Cardiac muscle cell (in vitro differentiated cells and primary cell): ENCODE measurements around the gene MSTN. TPM values are rescaled to one million over a fixed set of nuclear protein-coding genes. Genes with fewer than 3 reads are reported as not detected.

Experiments used
- DNase-seq, 2 donors: peaks; one replicate each; pipeline versions ENCODE4 v3.0.0 to v3.0.0-alpha.2; 2010 to 2017; ENCODE audit warnings: low read depth in 1 of 2, low spot score in 1 of 2
- H3K27ac ChIP-seq: fragments of 200-600 bp; sonication (generic); 2 replicates; pipeline ENCODE4 v1.5.1; 2016
- H3K27me3 ChIP-seq: fragments of 200-600 bp; sonication (generic); 2 replicates; pipeline ENCODE4 v1.6.0; 2016; ENCODE audit warnings: control low read depth
- H3K36me3 ChIP-seq: fragments of 200-600 bp; sonication (generic); 2 replicates; pipeline ENCODE4 v1.5.1; 2016; ENCODE audit warnings: control low read depth
- H3K4me1 ChIP-seq: fragments of 200-600 bp; sonication (generic); 2 replicates; pipeline ENCODE4 v1.8.1; 2017; ENCODE audit warnings: low read depth, mild to moderate bottlenecking, mixed run types
- H3K4me3 ChIP-seq: fragments of 200-600 bp; sonication (generic); 2 replicates; pipeline ENCODE4 v1.5.1; 2016; ENCODE audit warnings: mild to moderate bottlenecking
- H3K9me3 ChIP-seq: fragments of 200-600 bp; sonication (generic); 2 replicates; pipeline ENCODE4 v1.5.1; 2017; ENCODE audit warnings: low read depth, mild to moderate bottlenecking, control low read depth
- polyA plus RNA-seq: library from polyadenylated mRNA; unstranded; fragments of >200 nt; fragmentation: Nextera tagmentation; extraction: Ambion mirVana; gene quantifications from 2 replicates; pipeline ENCODE4 v1.2.1, GENCODE V29; 2016
- total RNA-seq: library from RNA; depleted of rRNA; stranded (reverse); fragments of >200 nt; gene quantifications from 2 replicates; pipeline ENCODE4 v1.2.3, GENCODE V29; 2016
- TF ChIP-seq, protein P1 (sequence below): IDR thresholded peaks from 2 replicates; pipeline ENCODE4 v1.5.1; 2012; ENCODE audit warnings: low read depth, mild to moderate bottlenecking, low read length

MSTN gene
- total and polyA plus RNA-seq, 2 experiments from 2014 or later: 0.27 TPM; not detected in 1

DNA sequence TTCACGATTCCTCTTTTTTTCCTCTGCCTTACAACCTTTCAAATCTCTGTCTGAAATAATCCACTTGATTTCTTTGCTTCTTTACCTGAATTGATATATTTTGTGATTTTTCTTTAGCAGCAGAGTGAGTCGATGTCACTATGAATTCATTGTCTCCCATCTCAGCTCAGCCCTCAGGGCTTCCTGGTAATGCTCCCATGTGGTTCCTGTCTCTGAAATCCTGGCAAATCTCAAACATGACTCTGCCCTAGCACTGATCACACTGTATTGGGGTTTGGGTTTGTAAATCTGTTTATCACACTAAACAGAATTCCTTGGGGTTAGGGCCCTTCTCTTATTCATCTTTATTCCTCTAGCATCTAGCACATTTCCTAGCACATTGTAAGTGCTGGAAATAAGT is 43.0 kb upstream of the MSTN start:
- Histone ChIP-seq H3K4me3 (no peak overlapping the region), H3K27ac (no peak overlapping the region), H3K36me3 (no peaks in the 10 kb centered on the region), H3K9me3 (no peaks in the 10 kb centered on the region), H3K27me3 (no peaks in the 10 kb centered on the region), H3K4me1 (no peaks in the 10 kb centered on the region)
- DNase-seq: no peak
- TF ChIP-seq, protein P1, sequence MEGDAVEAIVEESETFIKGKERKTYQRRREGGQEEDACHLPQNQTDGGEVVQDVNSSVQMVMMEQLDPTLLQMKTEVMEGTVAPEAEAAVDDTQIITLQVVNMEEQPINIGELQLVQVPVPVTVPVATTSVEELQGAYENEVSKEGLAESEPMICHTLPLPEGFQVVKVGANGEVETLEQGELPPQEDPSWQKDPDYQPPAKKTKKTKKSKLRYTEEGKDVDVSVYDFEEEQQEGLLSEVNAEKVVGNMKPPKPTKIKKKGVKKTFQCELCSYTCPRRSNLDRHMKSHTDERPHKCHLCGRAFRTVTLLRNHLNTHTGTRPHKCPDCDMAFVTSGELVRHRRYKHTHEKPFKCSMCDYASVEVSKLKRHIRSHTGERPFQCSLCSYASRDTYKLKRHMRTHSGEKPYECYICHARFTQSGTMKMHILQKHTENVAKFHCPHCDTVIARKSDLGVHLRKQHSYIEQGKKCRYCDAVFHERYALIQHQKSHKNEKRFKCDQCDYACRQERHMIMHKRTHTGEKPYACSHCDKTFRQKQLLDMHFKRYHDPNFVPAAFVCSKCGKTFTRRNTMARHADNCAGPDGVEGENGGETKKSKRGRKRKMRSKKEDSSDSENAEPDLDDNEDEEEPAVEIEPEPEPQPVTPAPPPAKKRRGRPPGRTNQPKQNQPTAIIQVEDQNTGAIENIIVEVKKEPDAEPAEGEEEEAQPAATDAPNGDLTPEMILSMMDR: no peak

DNA sequence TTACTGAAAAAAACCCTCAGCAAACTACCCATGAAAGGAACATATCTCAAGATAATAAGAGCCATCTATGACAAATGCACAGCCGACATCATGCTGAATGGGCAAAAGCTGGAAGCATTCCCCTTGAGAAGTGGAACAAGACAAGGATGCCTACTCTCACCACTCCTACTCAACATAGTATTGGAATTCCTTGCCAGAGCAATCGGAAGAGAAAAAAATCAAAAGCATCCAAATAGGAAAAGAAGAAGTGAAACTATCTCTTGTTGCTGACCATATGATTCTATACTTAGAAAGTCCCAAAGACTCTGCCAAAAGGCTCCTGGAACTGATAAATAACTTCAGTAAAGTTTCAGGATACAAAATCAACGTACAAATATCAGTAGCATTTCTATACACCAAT is 40.6 kb upstream of the MSTN start:
- no peaks in the 10 kb centered on the region for H3K9me3 ChIP-seq
- no peak overlapping the region for H3K27ac ChIP-seq
- no peak overlapping the region for H3K4me3 ChIP-seq
- no peak for DNase-seq
- H3K27me3 ChIP-seq: no peaks in the 10 kb centered on the region
- no peaks in the 10 kb centered on the region for H3K4me1 ChIP-seq
- TF ChIP-seq, protein P1: no peak
- no peaks in the 10 kb centered on the region for H3K36me3 ChIP-seq

DNA sequence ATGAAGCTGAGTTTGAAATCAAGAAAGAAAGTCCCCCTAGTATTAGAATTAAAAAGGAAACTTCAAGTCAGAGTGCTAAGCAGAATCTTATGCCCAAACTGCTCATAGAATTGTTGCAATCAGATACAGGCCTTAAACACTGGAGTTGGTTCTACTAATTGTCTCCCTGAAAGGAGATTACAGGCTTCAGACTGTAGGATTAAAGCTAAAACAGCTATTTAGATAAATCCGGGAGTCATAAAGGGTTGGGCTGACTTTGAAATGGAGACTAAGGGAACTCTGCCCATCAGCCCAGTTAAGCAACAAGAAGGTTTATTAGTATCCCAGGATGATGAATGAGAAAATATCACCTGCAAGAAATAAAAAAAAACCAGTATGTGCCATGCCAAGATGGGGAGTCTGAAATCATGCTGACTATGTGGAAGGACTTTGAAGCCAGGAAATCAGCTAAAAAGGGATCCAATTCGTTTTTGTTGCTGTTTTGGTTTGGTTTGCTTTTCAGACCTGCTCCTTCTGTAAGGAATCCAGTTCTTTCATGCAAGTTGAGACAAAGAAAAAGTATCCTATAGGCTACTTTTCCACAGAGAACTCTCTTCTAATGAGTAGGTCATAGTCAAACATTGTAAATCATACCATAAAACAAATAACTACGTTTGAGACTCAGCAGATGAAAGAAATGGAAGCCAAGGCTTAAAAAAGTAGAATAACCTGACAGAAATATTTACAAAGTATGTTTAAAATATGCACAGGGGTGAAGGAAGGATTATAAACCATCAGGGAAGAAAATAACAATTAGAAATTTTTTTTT is 37.6 kb upstream of the MSTN start:
- no peak overlapping the region for H3K4me3 ChIP-seq
- no peak overlapping the region for H3K27ac ChIP-seq
- no peaks in the 10 kb centered on the region for H3K9me3 ChIP-seq
- no peaks in the 10 kb centered on the region for H3K4me1 ChIP-seq
- DNase-seq: no peak
- no peaks in the 10 kb centered on the region for H3K36me3 ChIP-seq
- TF ChIP-seq, protein P1: no peak
- no peaks in the 10 kb centered on the region for H3K27me3 ChIP-seq

DNA sequence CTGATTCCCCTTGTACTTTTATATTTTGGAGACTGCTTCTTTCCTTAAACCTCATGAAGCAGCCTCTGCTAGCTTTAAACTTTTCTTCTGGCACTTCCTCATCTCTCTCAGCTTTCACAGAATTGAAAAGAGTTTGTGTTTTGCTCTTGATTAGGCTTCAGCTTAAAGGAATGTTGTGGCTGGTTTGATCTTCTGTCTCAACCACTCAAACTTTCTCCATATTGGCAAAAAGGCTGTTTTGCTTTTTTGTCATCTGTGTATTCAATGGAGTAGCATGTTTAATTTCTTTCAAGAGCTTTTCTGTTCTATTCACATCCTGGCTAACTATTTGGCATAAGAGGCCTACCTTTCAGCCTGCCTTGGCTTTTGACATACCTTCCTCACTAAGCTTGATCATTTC is 36.3 kb upstream of the MSTN start:
- Histone ChIP-seq H3K9me3 (no peaks in the 10 kb centered on the region), H3K4me3 (no peak overlapping the region), H3K27me3 (no peaks in the 10 kb centered on the region), H3K36me3 (no peaks in the 10 kb centered on the region), H3K4me1 (no peaks in the 10 kb centered on the region), H3K27ac (no peak overlapping the region)
- no peak for DNase-seq
- TF ChIP-seq, protein P1: no peak

DNA sequence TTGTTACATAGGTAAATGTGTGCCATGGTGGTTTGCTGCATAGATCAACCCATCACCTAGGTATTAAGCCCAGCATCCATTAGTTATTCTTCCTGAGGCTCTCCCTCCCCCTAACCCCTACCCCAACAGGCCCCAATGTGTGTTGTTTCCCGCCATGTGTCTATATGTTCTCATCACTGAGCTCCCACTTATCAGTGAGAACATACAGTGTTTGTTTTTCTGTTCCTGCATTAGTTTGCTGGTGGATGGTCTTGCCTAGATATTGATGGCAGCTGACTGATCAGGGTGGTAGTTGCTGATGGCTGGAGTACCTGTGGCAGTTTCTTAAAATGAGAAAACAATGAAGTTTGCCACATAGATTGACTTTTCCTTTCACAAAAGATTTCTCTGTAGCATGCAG is 34.6 kb upstream of the MSTN start:
- no peaks in the 10 kb centered on the region for H3K27me3 ChIP-seq
- TF ChIP-seq, protein P1: no peak
- no peak for DNase-seq
- H3K27ac ChIP-seq: no peak overlapping the region
- no peaks in the 10 kb centered on the region for H3K36me3 ChIP-seq
- no peaks in the 10 kb centered on the region for H3K4me1 ChIP-seq
- H3K4me3 ChIP-seq: no peak overlapping the region
- no peaks in the 10 kb centered on the region for H3K9me3 ChIP-seq
